HG03558 (cell line): Measurements from ENCODE around the gene CFAP92.

Source experiments
- ATAC-seq: cut with Tn5 transposase; IDR thresholded peaks from one replicate; pipeline ENCODE4 v1.9.1; 2021; ENCODE audit warnings: moderate number of reproducible peaks; ENCODE audit not compliant: unreplicated experiment; ENCODE audit errors: extremely low read depth

The CFAP92 gene

DNA sequence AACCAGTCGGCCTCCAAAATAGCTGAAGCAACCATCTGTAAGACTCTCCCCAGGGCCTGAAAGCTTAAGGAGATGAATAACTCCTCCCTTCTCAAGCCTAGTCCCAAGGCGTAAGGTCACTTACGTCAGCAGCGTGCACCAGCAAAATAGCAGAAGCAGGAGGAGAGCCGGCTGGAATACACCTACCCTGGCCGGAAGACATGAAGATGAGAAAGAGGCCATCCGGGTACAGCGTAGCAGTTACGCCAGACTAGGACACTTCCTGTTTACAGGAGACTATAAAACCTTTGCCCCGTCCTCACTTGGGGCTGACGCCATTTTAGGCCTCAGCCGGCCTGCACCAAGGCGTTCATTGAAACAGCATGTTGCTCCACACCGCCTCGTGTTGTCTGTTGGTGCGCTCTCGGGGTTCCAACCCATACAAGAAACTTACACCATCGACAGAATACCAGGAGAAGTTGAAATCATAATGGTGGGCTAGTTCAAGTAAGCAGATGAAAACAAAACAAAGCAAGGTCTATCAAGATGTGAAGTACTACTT, 2.5 kb downstream of the CFAP92 start:
- ATAC-seq, result no peak

DNA sequence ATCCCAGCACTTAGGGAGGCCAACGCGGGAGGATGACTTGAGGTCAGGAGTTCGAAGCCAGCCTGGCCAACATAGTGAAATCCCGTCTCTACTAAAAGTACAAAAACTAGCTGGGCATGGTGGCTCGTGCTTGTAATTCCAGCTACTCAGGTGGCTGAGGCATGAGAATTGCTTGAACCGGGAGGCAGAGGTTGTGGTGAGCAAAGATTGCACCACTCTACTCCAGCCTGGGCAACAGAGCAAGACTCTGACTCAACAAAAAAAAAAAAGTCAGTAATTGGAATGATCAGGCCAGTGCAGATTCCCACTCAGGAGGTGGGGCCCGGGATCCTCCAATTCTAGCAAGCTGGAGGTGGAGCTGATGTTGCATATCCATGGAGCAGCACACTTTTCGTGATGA, 5.6 kb downstream of the CFAP92 start:
- no peak for ATAC-seq

- ATAC-seq, result no peak
These were observed 6.4 kb downstream of the CFAP92 start for GRCh38 chr3:128987302-128988100.

- ATAC-seq, result no peak
These were observed 9.3 kb downstream of the CFAP92 start for GRCh38 chr3:128984596-128984995.

DNA sequence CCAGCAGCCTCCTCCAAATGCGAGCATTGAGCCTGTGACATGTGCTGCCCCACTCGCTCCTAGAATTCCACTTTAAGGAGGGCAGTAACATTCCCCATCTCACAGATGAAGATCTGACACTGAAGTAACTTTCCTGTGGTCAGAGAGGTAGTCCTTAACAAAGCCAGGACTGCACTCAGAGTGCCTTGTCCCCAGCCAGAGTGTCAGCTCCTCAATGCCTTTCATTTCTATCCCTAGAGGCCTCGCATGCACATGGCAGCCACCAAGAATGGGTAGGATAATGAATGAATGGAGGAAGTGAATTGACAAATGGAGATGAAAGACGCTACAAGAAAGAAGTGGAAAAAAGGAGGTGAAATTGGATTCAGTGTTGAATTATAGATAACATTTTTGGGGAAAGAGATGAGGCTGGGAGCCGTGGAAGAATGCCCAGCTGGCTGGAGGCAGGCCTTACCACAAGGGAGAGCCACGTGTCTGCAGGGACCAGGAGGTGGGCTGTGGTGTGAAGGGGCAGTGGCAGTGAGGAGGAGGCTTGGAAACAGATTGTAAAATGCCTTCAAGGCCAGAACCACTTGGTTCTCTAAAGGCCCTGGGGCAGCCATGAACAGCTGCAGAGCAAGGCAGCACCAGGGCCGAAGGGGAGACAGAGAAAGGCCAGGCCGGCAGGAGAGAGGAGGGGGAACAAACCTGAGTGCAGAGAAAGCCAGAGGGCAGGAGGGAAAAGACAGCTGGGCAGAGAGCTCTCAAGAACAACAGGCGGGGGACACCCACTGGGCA, 10.4 kb downstream of the CFAP92 start:
- no peak for ATAC-seq

DNA sequence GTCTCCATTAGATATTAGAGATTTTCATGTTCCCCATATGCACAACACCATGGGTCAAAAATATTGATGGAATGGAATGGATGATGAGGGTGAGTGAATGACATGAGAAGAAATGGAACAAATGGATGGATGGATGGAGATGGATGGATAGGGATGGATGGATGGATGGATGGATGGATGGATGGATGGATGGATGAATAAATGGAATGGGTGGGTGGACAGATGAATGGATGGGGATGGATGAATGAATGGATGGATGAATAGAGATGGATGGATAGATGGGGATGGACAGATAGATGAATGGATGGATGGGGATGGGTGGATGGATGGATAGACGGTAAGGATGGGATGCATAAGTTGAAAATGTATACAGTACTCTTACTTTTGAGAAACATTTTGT, 18.6 kb downstream of the CFAP92 start:
- ATAC-seq, result no peak

DNA sequence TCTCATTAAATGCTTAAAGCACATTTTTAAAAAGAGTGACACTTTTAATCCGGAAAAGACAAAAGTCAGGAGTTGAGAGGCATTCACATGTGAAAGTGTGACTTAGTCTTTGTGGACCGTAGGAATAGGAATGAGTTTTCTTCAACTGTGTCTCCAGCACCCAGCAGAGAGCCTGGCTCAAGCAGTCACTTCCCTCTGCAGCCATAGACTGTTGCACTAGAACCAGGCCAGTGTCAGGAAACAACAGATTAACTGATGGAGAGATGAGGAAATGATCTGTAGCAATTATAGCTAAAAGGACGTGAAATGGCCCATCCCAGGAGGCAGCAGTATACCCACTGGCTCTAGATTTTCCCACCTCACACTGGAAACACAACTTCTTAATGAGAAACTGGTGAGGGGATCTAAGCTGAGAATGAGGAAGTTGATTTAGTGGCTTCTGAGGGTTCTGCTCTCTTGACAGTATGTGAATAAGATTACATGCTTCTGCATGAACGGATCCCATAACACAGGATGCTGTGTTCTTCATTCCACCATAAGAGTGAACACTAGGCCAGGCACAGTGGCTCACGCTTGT, 19.8 kb downstream of the CFAP92 start:
- no peak for ATAC-seq

GRCh38 chr3:128971421-128972100, 22.3 kb downstream of the CFAP92 start:
- ATAC-seq, result no peak

DNA sequence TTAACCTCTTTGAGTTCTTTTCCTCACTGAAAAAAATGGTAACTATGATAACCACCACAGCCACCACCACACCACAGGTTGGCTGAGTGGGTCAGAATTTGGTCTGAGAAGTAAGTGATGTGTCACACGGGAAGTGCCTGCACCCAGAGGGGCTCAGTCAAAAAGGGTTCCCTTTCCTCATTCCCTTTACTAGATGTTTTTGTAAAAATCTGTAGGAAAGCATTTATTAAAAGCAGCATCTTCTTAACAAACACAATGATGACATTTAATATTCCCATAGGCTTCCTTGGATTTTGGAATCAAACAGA, 23.2 kb downstream of the CFAP92 start:
- ATAC-seq, result no peak

GRCh38 chr3:128969993-128970739, 23.7 kb downstream of the CFAP92 start:
- no peak for ATAC-seq

DNA sequence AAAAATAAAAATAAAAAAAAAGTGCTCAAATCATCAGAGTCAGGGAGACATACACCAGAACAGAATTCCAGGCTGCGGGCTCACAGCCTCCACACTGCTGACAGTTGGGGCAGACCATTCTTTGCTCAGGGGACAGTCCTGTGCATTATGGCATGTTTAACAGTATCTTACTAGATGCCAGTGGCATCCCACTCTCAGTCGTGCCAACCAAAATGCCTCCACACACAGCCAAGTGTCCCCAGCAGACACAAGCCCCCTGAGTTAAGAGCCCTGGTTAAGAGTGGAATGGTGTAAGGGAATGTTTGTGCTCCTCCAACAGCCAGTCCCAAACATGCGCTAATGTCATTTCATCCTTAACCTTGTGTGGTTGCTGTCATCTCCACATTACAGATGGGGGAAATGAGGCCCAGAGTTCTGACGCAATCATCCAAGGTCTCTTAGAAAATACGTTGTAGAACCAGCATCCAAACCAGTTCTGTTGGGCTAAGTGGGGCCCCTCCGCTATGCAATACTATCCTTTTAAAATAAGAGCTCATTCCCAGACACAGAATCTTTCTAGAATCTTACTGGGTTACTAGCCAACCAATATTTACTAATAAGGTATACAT, 26.0 kb downstream of the CFAP92 start:
- ATAC-seq, result no peak

DNA sequence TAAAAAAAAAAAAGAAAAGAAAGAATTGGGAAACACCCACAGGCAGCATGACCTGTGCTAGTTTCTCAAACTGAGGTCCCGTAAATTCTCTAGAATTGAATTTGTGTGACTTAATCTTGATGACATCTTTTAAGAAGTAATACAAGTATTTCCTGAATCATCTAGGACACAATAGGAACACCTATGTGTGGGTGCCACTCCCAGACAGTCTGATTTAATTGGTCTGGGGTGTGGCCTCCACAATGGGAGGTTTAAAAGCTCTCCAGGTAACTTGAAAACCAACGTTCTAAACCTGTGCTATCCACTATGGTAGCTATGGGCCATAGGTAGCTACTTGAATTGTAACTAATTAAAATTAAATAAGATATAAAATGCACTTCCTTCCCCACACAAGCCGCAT, 28.1 kb downstream of the CFAP92 start:
- no peak for ATAC-seq

GRCh38 chr3:128965280-128965679, 28.6 kb downstream of the CFAP92 start:
- ATAC-seq, result no peak

DNA sequence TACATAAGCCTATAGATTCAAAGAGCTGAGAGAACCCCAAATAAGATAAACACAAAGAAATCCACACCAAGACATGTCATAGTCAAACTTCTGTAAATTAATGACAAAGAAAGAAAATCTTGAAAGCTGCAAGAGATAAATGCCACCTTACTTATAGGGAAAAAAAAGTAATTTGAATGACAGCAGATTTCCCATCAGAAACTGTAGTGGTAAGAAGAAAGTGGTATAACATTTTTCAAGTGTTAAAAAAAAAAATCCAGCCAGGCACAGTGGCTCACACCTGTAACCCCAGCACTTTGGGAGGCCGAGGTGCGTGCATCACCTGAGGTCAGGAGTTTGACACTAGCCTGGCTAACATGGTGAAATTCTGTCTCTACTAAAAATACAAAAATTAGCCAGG, 37.4 kb downstream of the CFAP92 start:
- no peak for ATAC-seq

DNA sequence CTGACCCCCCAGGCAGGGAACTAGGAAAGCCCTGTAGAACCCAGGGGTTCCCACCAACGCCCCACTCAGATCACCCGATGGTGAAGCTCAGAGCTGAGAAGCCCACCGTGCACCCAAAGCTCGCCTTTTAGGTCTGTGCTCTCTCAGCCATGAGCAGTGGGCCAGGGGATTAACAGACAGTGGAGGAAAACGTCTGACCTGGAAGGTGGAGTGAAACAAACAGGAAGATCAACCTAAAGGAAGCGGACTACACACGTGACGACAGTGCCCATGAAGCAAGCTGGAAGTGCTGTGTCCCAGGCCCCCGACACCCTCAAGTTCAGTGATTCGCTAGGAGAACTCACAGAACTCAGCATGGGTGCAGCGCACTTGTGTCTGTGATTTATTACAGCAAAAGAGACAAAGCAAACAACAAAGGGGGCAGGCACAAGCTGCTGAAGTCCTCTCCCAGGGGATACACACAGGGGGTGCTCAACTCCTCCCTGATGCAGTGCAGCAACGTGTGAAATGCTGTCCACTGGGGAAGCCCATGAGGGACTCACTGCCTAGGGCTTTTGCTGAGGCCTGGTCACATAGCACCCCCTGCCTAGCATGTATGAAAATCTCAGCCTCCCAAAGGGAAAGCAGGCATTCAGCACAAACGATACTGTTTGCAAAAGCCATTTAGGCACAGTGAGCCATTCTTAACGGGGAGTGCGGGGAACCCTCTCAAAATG, 43.5 kb downstream of the CFAP92 start:
- no peak for ATAC-seq

DNA sequence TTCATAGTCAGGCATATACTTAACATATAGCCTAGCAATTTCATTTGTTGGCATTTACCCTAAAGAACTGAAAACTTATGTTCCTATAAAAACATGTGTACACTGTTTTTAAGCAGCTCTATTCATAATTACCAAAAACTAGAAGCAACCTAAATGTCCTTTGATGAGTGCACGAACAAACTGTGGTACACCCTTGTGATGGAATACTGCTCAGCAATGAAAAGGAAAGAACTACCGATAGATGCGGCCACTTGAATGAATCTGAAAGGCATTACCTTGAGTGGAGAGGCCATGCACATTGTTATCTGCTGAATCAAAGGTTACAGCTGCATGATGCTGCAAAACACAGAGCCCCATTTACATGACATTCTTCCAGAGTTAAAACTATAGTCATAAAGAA, 44.7 kb downstream of the CFAP92 start:
- ATAC-seq, result no peak

DNA sequence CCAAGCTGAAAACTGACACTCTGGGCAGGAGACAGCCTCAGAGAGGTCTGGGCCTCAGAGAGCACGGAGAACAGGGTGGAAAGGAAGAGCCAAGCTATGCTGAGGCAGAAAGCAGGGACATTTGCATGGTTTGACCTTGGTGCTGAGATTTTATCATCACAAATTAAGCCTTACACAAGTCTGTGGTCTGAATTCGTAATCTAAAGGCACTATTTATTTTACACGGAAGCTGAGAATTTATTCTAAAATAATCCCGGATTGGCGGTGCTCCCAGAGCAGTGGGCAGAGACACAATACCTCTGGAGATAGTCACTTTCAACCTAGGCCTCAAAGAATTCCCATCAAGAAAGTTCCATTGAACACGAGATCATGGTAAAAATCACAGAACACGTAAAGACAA, 47.5 kb downstream of the CFAP92 start:
- no peak for ATAC-seq

GRCh38 chr3:128945878-128946175, 48.0 kb downstream of the CFAP92 start:
- ATAC-seq, result no peak
